Loucy (cell line): Measurements from ENCODE around the gene ECT2L.

Source experiments
- H2AFZ ChIP-seq: fragments of 200-600 bp; sonication (generic); 2 replicates; pipeline ENCODE4 v1.6.0; 2016; ENCODE audit warnings: antibody characterized with exemption, mild to moderate bottlenecking, low read length, moderate library complexity
- H3F3A ChIP-seq: fragments of 200-600 bp; 2 replicates; pipeline ENCODE4 v1.6.0; 2016; ENCODE audit warnings: antibody characterized with exemption, low read depth, mild to moderate bottlenecking
- H3K27me3 ChIP-seq: fragments of 200-600 bp; sonication (generic); 2 replicates; pipeline ENCODE4 v1.6.1; 2014; ENCODE audit warnings: low read length, mild to moderate bottlenecking; ENCODE audit not compliant: insufficient read depth, poor library complexity, severe bottlenecking
- H3K36me3 ChIP-seq: fragments of 200-600 bp; sonication (generic); 2 replicates; pipeline ENCODE4 v1.6.1; 2016; ENCODE audit warnings: low read length; ENCODE audit not compliant: insufficient read depth
- H3K4me1 ChIP-seq: fragments of 200-600 bp; sonication (generic); 2 replicates; pipeline ENCODE4 v1.5.1; 2014; ENCODE audit warnings: low read length, mild to moderate bottlenecking; ENCODE audit not compliant: insufficient read depth, poor library complexity, severe bottlenecking
- H3K4me2 ChIP-seq: fragments of 200-600 bp; sonication (generic); 2 replicates; pipeline ENCODE4 v1.6.0; 2014; ENCODE audit warnings: antibody characterized with exemption, low read length, low read depth, mild to moderate bottlenecking; ENCODE audit not compliant: poor library complexity, severe bottlenecking
- H3K4me3 ChIP-seq: fragments of 200-600 bp; sonication (generic); 2 replicates; pipeline ENCODE4 v1.5.1; 2014; ENCODE audit warnings: low read length, mild to moderate bottlenecking, mixed read lengths; ENCODE audit not compliant: poor library complexity, severe bottlenecking
- H3K79me2 ChIP-seq: fragments of 200-600 bp; sonication (generic); 2 replicates; pipeline ENCODE4 v1.6.1; 2014; ENCODE audit warnings: low read length; ENCODE audit not compliant: insufficient read depth
- H3K9ac ChIP-seq: fragments of 200-600 bp; sonication (generic); 2 replicates; pipeline ENCODE4 v1.6.0; 2014; ENCODE audit warnings: mild to moderate bottlenecking, low read depth, low read length, moderate library complexity; ENCODE audit not compliant: poor library complexity, severe bottlenecking
- H3K9me2 ChIP-seq: fragments of 200-600 bp; sonication (generic); replicated peaks from 2 replicates; pipeline ENCODE4 v1.6.1; 2016; ENCODE audit warnings: low read depth, low read length, mixed read lengths
- H3K9me3 ChIP-seq: fragments of 200-600 bp; sonication (generic); 2 replicates; pipeline ENCODE4 v1.6.1; 2014; ENCODE audit warnings: mild to moderate bottlenecking, antibody characterized with exemption, low read length, low read depth; ENCODE audit not compliant: insufficient read depth
- H4K20me1 ChIP-seq: fragments of 200-600 bp; sonication (generic); 2 replicates; pipeline ENCODE4 v1.6.0; 2014; ENCODE audit warnings: antibody characterized with exemption, low read length, mild to moderate bottlenecking; ENCODE audit not compliant: insufficient read depth, poor library complexity, severe bottlenecking
- EZH2phosphoT487 ChIP-seq: fragments of 200-600 bp; IDR thresholded peaks from 2 replicates; pipeline ENCODE4 v1.6.1; 2018; ENCODE audit warnings: antibody characterized with exemption, mild to moderate bottlenecking, moderate library complexity, borderline replicate concordance
- TF ChIP-seq, protein P1 (sequence below): fragments of 200-600 bp; sonication (generic); conservative IDR thresholded peaks from 2 replicates; pipeline ENCODE4 v1.5.1; 2014; ENCODE audit warnings: mild to moderate bottlenecking, antibody characterized with exemption, low read length

Gene ECT2L

DNA sequence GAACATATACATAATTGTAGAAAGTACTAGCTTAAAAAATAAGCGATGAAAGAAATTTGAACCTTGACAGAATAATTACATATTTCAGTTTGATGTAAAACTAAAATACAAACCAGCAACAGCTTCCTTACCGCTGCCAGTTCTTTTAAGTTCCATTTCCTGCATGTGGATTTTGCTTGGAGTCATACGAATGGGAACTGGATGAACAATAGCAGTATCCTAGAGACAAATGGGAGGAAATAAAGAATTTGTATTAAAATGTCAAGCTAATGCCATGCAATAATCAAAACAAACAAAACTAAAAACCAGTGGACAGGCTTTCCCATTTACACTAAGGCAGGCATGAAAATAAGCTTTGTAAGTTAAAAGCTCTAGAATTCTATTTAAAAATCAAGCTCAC lies 125.0 kb downstream of the ECT2L start:
- H3F3A ChIP-seq: no peaks in the 10 kb centered on the region
- no peak overlapping the region for H2AFZ ChIP-seq
- H3K9me3 ChIP-seq: no peaks in the 10 kb centered on the region
- no peak overlapping the region for H3K4me2 ChIP-seq
- H3K4me3 ChIP-seq: no peak overlapping the region
- H3K9ac ChIP-seq: no peak overlapping the region
- H3K36me3 ChIP-seq: peaks cover 52% of the 10 kb centered on the region
- no peaks in the 10 kb centered on the region for H3K27me3 ChIP-seq
- no peaks in the 10 kb centered on the region for H3K4me1 ChIP-seq
- no peaks in the 10 kb centered on the region for H3K79me2 ChIP-seq
- TF ChIP-seq, protein P1, sequence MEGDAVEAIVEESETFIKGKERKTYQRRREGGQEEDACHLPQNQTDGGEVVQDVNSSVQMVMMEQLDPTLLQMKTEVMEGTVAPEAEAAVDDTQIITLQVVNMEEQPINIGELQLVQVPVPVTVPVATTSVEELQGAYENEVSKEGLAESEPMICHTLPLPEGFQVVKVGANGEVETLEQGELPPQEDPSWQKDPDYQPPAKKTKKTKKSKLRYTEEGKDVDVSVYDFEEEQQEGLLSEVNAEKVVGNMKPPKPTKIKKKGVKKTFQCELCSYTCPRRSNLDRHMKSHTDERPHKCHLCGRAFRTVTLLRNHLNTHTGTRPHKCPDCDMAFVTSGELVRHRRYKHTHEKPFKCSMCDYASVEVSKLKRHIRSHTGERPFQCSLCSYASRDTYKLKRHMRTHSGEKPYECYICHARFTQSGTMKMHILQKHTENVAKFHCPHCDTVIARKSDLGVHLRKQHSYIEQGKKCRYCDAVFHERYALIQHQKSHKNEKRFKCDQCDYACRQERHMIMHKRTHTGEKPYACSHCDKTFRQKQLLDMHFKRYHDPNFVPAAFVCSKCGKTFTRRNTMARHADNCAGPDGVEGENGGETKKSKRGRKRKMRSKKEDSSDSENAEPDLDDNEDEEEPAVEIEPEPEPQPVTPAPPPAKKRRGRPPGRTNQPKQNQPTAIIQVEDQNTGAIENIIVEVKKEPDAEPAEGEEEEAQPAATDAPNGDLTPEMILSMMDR: no peak
- no peak for TF ChIP-seq EZH2phosphoT487
- no peaks in the 10 kb centered on the region for H4K20me1 ChIP-seq
- no peaks in the 10 kb centered on the region for H3K9me2 ChIP-seq

DNA sequence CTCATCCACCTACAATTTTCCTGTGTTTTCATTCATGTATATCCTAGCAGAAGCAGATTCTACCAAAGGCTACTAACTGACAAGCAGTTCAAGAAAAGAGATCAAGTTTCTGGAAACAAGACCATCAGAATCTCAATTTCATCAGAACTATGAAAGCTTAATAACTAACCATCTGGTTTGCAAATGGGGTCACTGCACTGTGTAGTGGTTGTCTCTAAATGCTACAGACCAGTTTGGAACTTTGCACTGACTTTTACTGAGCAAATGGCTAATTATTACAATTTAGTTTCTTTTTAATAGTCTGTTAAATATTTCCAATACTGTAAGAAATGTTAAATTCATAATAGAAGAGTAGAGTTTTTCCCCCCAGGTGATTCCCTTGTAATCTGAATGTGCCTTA lies 127.7 kb downstream of the ECT2L start:
- peaks cover 38% of the 10 kb centered on the region for H3K36me3 ChIP-seq
- H3K9me3 ChIP-seq: no peaks in the 10 kb centered on the region
- no peak overlapping the region for H3K9ac ChIP-seq
- H3K79me2 ChIP-seq: no peaks in the 10 kb centered on the region
- H4K20me1 ChIP-seq: no peaks in the 10 kb centered on the region
- H3K9me2 ChIP-seq: no peaks in the 10 kb centered on the region
- no peak overlapping the region for H2AFZ ChIP-seq
- no peak for TF ChIP-seq EZH2phosphoT487
- TF ChIP-seq, protein P1: no peak
- no peaks in the 10 kb centered on the region for H3K27me3 ChIP-seq
- H3K4me3 ChIP-seq: no peak overlapping the region
- H3K4me1 ChIP-seq: no peaks in the 10 kb centered on the region
- no peaks in the 10 kb centered on the region for H3F3A ChIP-seq
- no peak overlapping the region for H3K4me2 ChIP-seq

DNA sequence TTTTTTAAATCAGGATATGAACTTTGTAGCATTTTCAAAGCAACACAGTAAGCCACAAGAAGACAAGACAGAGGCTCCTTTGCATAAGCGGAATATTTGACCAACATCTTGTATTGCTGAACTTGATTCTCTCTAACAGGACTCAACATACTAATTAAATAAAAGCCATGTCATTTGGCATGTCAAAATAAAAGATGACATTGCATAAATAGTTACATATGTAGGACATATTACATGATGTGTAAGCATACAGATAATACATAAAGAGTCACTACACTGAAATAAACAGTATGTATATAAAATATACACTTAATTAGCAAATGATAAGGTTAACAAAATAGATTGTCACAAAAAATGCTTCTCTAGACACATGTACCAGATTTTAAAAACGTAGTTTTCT lies 129.9 kb downstream of the ECT2L start:
- H3K9ac ChIP-seq: no peak overlapping the region
- no peaks in the 10 kb centered on the region for H3K9me2 ChIP-seq
- no peaks in the 10 kb centered on the region for H3K79me2 ChIP-seq
- no peak overlapping the region for H2AFZ ChIP-seq
- H3K27me3 ChIP-seq: no peaks in the 10 kb centered on the region
- TF ChIP-seq, protein P1: no peak
- no peak for TF ChIP-seq EZH2phosphoT487
- H3K9me3 ChIP-seq: no peaks in the 10 kb centered on the region
- H4K20me1 ChIP-seq: no peaks in the 10 kb centered on the region
- no peak overlapping the region for H3K4me3 ChIP-seq
- peaks cover 24% of the 10 kb centered on the region; the same call in 1 of the 2 replicates for H3K36me3 ChIP-seq
- H3K4me2 ChIP-seq: no peak overlapping the region
- no peaks in the 10 kb centered on the region for H3K4me1 ChIP-seq
- no peaks in the 10 kb centered on the region for H3F3A ChIP-seq
